DND-41 (cell line): ENCODE measurements around the gene CARD16.

ENCODE experiments used
- EZH2 ChIP-seq: IDR thresholded peaks from 3 replicates; pipeline ENCODE4 v1.6.1; 2012; ENCODE audit warnings: borderline replicate concordance, low read depth, mild to moderate bottlenecking, moderate library complexity, low read length, inconsistent platforms; ENCODE audit not compliant: severe bottlenecking
- TF ChIP-seq, protein P1 (sequence below): IDR thresholded peaks from 2 replicates; pipeline ENCODE4 v1.5.1; 2012; ENCODE audit warnings: borderline replicate concordance, low read length, moderate library complexity, mild to moderate bottlenecking; ENCODE audit not compliant: poor library complexity, severe bottlenecking; ENCODE audit errors: extremely low read depth

- TF ChIP-seq, protein P1, sequence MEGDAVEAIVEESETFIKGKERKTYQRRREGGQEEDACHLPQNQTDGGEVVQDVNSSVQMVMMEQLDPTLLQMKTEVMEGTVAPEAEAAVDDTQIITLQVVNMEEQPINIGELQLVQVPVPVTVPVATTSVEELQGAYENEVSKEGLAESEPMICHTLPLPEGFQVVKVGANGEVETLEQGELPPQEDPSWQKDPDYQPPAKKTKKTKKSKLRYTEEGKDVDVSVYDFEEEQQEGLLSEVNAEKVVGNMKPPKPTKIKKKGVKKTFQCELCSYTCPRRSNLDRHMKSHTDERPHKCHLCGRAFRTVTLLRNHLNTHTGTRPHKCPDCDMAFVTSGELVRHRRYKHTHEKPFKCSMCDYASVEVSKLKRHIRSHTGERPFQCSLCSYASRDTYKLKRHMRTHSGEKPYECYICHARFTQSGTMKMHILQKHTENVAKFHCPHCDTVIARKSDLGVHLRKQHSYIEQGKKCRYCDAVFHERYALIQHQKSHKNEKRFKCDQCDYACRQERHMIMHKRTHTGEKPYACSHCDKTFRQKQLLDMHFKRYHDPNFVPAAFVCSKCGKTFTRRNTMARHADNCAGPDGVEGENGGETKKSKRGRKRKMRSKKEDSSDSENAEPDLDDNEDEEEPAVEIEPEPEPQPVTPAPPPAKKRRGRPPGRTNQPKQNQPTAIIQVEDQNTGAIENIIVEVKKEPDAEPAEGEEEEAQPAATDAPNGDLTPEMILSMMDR, result no peak
- no peak for TF ChIP-seq EZH2
These were observed 11.3 kb upstream of the CARD16 start for GRCh38 chr11:105056446-105056845.
